NK-92 (cell line): ENCODE measurements around the gene GOLGA6D.
"Not testable (repeated sequence)": the region's sequence is repeated elsewhere in the genome, so short reads cannot be mapped to it uniquely, and the experiment has no call there.

ENCODE experiments used
- DNase-seq: peaks from one replicate; lab custom pipeline; 2025; ENCODE audit not compliant: unreplicated experiment; lab: John Stamatoyannopoulos, UW

The GOLGA6D gene, protein sequence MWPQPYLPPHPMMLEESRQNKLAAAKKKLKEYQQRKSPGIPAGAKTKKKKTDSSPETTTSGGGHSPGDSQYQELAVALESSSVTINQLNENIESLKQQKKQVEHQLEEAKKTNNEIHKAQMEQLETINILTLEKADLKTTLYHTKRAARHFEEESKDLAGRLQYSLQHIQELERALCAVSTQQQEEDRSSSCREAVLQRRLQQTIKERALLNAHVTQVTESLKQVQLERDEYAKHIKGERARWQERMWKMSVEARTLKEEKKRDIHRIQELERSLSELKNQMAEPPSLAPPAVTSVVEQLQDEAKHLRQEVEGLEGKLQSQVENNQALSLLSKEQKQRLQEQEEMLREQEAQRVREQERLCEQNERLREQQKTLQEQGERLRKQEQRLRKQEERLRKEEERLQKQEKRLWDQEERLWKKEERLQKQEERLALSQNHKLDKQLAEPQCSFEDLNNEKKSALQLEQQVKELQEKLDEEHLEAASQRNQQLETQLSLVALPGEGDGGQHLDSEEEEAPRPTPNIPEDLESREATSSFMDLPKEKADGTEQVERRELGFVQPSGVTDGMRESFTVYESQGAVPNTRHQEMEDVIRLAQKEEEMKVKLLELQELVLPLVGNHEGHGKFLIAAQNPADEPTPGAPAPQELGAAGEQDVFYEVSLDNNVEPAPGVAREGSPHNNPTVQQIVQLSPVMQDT

DNA sequence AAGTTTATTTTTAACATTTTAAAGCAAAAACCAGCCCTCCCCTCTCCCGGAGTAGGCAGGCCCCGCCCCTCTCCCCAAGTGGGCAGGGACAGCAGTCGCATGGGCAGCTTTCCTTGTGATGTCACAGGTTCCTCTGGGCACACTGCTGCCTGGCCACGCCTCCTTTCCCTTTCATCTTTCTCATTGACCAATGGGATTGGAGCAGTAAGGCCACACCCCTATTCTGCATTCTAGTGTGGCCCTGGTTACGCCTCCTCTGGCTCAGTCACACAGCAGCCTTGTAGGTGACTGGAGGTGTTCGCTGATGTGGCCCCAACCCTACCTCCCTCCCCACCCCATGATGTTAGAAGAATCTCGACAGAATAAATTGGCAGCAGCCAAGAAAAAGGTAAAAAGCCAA is at the start of gene GOLGA6D:
Gene GOLGA6D (plus strand): TSS at position 264 of the 400 bp plus-strand sequence. CDS start 41 bp downstream, at position 305.
- not testable (repeated sequence) for DNase-seq

DNA sequence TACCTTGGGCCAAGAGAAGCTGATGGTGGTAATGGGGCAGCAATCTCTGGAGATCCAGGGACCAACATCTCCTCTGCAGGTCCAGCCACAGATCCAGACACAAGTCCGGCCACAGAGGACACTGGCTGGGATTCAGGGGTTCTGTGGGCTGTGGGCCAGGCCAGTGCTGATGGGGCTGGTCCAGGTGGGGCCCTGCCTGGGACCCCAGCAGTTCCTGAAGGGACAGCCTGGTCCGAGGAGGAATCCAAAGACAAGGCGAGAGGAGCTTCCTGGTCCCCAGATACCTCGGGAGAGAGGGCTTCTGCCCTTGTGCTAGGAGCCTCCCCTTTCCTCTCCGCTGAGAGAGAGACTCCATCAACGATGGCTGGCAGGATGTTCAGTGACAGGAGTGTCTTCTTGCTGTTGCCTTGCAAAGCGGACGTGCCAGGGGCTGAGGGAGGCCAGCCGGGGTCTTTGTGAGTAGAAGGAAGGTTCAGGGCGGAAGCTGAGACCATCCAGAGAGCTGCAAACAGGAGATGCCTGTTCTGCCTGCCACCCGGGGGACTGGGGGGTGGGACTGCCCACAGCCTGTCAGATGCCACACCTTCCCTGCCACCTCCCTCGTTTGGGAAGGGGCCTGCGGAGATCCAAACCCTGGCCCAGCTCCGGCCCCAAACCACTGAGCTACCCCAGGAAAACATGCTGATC is 49.0 kb upstream of the GOLGA6D start:
- no peak for DNase-seq

DNA sequence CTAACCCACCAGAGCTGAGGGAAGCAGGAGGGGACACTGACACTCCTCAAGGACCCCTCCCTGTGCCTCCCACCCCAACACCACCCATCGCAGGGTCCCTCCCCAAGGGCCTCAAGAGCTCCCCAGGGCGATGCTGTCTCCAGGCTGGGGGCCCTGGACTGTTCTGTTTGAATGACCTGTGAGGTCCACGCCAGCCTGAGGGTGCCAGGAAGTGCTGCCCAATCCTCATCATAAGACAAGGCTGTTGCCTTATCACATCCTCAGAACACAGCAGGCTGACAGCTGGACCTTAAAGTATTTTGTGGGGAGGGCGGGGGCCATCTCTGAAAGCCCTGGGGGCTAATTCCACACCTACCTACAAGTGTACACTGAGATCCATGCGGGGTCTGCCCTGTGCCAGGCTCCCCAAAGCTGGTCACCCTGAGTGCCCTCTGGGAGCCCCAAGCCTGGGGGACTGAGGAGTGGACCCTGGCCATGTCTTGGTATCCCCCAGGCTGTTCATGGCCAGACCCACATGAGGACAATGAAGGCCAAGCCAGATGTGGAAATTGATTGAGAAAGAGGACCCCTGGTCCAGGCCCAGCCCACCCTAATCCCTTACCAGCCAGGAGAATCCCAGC is 48.3 kb upstream of the GOLGA6D start:
- DNase-seq = no peak

DNA sequence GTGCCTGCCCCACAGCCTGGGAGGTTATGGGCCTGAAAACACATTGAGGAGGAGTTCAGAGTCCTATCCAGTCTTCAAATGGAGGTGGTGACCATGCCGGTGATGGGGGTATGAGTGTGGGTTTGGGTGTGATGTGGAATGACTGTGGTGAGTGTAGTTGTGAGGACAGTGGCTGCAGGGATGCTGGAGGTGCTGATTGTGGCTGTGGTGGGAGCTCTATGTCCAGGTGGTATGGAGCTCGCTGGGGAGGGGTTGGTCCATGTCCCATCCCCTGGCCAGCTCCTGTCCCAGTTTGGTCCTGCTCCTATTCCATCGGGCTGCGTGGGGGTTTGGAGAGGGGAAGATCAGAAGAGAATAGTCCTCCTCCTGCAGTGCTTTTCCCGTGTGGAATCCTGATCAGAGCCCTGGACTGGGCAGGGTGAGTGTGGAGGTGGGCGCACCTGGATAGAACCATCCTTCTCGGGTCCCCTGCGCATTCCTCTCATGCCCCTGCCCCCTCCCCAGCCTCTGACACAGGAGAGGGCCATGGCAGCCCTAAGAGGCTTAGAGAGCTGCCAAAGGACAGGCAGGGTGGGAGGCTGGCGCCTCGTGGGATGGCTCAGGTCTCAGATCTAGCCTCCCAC is 47.5 kb upstream of the GOLGA6D start:
- DNase-seq = no peak

DNA sequence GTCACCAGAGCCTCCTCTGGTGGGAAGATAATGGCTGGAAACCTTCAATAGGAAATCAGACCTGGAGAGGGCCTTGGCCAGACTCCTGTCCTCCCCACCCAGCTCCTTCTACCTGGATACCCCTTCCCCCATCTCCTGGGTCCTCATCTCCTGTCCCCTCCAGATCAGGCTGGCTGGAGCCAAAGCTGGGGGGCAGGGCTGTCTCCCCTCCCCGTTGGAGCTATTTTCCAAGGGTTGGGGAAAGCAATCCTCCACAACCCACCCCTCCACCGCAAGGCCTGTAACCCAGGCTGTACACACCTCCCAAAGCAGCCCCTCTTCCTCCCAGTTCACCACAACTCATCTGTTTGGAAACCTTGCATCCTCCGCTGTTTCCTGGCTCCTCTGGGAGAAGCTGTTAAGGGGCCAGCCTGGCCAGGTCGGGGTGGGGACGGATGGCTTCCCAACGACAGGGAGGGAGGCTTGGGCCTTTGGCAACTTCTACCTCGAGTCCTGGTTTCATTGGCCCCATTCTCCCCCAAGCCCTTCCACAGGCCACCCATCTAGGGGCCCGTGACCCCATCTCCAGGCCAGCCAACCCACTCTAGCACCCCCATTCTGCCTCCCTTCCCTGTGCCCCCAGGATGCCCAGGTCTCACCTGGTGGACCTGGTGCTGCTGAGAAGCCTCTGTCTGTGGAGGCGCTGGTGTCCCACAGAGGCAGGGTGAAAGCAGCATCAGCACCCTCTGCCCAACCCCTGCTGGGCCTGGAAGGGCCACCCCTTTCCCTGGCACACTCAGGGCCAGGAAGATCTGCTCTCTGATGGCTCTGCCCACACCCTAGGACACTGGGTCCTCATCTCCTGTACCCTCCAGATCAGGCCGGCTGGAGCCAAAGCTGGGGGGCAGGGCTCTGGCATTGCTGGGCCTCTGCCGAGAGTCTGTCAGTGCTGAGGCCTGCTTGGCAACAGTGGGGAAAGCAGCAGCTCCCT is 46.6 kb upstream of the GOLGA6D start:
- no peak for DNase-seq

DNA sequence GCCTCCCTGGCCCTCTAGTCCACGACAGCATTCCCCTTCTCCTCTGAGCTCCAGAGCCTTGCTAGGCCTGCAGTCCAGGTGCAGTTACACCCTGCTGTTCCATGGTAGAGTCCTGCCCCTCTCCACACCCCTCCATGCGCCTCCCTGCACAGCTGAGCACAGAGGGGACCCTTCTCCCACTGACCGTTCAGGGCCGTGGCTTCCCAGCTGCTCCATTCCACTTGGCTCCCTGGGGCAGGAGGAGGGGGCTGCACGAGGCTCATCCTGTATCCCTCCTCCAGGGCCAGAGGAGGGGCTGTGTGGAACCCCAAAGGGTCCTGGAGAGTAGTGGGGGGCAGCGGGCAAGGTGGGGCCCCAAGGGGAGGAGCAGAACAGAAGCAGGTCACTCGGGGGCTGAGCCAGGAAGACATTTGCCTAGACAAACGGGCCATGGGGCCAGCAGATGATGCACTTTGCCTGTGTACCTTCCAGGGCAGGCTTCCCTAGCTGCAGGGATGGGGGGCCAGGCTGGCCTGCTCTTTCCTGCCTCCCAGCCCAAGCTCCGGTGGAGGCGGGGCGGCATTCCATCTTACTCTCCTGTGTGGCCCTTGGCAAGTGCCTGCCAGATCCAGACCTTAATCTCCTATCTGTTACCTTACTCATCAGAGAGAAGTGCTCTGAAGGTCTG is 45.2 kb upstream of the GOLGA6D start:
- no peak for DNase-seq

DNA sequence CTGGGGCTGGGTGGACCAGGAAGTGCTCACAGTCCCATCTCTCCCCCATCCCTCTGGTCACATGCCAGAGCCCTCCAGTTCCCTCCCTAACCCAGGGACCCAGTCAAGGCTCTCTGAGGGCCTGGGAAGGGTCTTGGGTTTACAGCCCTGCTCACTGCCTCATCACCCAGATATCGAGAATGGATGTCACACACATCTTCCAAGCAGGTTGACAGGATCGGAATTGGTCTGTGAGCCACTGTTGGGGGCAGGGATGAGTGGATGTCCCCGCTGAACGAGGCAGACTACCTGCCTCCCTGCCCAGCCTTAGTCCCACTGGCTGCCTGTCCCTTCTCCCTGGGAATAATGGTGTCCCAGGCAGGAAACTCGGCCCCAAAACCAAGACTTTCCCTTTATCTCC is 44.5 kb upstream of the GOLGA6D start:
- DNase-seq = no peak

DNA sequence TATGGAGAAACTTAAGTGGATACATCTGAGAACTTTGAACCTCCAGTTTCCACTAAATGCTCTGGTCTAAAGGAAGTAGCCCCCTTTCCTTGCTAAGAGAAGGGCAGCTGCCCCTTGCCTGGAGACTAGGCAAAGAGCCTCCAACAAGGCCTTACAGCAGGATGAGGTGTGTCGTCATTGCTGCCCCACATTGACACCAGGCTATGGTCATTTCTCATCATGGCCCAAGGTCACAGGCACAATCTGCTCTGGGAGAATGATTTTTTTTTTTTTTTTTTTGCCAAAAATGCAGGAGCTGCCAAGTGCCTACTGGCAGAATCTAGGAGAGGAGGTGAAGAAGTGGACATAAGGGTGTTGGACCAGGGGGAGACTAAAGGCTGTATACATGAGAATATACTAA is 36.9 kb upstream of the GOLGA6D start:
- not testable (repeated sequence) for DNase-seq

DNA sequence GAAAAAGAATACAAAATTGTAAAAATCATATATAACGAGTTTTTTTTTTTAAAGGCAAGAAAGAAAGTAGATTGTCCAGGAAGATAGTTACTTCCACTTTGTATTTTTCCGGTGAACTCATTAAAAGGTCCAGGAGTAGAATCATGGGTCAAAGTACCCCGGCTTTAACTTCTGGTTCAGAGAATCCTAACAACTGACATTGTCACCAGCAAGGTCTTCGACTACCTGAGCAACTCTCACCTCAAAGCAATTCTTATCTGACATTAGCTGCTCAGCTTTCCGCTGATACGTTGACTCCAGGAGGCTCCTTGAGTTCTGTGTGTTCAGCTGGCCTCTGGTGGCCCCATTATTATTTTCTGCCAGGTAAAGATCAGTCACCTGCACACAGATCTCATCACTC is 33.6 kb upstream of the GOLGA6D start:
- not testable (repeated sequence) for DNase-seq

DNA sequence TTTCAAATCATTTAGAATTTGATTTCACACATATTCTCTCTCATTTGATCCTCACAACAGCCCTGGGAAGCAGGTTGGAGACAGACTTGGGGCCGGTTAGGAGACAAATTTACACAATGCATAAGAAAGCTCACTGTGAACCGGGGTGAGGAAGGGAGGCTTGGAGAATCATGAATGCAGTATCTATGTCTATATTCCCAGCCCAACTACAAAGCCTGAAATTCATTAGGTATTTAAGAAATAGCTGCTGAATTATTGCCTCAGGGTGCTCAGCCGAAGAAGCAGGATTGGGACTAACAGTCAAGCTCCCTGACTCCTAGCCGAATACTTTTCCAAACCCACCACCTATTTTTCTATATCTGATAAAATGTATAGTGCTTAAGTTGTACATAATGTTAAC is 32.9 kb upstream of the GOLGA6D start:
- DNase-seq = no peak

DNA sequence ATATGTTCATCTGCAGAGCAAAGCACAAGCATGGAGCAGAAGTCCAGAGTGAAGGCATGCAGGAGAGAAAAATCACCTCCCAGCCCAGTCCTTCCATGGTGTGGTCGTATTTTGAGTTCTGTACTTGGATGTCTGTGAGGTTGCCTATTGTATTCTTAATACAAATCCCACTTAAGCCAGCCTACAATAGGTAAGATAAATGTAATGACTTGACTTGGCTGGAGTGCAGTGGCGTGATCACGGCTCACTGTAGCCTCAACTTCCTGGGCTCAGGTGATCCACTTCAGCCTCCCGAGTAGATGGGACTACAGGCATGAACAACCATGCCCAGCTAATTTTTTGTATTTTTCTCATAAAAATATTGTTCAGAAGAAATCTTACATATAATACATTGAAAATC is 31.3 kb upstream of the GOLGA6D start:
- DNase-seq = not testable (repeated sequence)

DNA sequence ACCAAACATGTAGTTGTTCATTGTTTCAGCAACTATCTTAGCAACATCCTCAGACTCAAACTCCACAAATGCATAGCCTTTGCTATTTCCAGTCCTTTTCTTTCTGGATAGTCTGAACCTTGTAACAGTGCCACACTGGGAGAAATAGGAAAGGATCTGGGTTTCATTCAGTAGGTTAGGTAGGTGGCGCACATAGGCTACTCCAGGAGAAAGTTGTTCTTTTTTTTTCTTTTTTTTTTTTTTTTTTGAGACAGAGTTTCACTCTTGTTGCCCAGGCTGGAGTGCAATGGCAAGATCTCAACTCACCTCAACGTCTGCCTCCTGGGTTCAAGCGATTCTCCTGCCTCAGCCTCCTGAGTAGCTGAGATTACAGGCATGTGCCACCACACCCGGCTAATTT is 30.4 kb upstream of the GOLGA6D start:
- not testable (repeated sequence) for DNase-seq

DNA sequence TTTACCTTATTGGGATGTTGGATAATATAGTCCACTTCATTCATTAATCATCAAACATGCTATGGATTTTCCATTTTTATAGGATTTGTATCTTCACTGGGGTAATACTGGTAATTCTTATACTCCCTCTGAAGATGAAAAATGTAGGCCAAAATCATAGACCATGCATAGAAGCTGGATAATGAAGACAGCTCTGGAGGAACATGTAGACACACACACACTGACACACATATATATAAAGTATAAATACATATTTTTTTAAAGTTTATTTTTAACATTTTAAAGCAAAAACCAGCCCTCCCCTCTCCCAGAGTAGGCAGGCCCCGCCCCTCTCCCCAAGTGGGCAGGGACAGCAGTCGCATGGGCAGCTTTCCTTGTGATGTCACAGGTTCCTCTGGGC is 24.6 kb upstream of the GOLGA6D start, which contains the start of gene GOLGA6C:
Gene GOLGA6C (plus strand): TSS at position 301 of the 400 bp plus-strand sequence. CDS start 265 bp downstream, outside the sequence.
- DNase-seq = not testable (repeated sequence)

DNA sequence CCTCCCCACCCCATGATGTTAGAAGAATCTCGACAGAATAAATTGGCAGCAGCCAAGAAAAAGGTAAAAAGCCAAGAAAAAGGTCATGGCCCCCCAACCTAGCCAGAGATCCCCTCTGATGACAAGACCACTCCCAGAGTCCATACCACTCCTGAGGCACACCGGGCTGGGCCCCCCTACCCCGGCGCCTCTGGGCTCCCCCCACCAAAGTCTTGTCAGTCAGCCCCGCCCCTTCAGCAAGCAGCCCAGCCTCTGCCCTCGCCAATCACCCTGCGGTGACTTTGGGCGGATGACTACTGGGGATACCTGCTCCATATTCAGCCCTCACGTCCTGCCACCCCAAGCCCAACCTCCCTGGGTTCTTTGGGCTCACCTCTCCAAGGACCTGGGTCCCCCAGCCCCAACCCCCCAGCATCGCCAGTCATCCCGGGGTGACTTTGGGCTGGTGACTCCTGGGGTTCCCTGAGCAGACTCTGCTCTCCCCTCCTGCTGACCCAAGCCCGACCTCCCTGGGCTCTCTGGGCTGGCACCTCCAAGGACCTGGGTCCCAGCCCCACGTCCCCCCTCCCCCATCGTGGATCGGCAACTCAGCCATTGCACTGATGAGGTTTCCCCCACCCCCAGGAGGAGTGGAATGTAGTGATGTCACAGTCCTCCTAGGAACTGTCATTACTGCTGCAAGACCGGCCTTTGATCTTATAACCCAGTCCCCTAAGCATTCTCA is 23.9 kb upstream of the GOLGA6D start:
- DNase-seq = not testable (repeated sequence)

DNA sequence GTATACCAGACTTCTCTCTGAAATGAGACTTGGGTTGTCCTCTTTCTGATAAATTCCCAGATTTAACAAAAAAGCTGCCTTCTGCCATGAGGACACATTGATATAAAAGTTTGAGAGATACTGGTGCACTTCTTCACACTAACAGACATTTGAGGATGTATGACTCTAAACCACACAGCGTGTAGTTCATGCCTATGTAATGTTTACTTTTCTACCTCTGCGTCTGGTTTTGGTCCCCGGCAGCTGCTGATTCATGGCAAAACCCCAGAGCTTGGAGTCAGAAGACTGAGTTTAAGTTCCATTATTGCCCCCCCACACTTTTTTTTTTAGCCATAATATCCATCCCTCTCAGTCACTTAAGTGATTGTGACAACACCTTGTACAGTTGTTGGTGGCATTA is 22.8 kb upstream of the GOLGA6D start:
- DNase-seq = not testable (repeated sequence)

DNA sequence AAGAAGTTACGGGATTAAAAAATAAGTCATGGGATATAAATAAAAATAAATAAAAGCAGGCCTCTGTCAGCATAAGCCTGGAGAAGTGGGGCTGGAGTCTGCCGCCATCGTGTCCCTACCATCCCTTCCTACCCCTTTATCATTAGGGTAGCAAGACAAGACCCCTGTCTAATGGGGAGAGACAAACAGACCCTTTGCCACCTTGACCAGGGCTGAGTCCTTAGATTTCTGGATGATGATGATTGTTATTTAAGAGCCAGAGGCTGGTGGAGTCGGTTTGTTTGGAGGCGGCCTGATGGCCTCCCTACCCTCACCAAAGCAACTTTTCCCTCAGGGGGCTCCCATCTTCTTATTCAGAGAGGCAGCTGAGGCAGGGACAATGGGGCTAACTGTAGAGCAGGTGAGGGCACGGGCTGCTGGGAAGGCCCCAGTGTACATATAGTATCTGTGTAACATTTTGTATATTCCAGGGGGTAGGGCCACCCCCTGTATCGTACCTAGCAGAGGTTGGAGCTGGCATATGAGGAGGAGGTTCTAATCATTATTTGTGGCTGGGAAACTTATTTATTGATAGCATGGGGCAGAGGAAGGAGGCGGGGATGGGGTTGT is 8.8 kb upstream of the GOLGA6D start:
- DNase-seq = not testable (repeated sequence)

DNA sequence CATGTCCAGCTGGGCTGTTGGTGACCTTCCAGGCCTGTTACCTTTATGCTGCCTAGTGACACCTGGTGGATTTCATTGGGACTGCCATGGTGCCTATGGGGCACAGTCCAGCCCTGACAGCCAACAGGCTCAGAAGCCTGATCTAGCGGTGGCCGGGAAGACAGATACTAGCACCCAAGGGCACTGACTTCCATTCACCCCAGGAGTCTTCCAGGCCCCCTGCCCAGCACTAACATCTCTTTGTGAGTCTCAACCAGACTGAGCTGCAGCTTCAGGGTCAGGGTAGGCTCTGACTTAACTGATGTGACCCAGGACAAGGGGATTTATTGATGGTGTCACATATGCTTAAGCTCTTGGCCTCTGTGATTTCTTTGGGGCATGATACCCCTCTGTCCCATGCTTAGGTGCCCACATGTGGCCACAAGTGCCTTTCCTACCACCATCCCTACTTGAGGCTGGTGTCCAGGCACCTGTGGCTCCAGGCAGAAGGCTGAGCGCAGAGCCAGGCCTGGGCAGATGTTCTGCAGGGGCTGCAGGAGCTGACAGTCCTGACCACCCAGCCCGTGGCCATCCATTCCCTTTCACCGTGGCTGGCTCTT is 8.0 kb upstream of the GOLGA6D start:
- DNase-seq = not testable (repeated sequence)
